Measurements from ENCODE around the gene AP3B1.

The AP3B1 gene

GRCh38 chr5:78289911-78290310 is 4.6 kb downstream of the AP3B1 start:
- DNase-seq: no peak

GRCh38 chr5:78288246-78288645 is 6.3 kb downstream of the AP3B1 start:
- no peak for DNase-seq

GRCh38 chr5:78287833-78288232 is 6.7 kb downstream of the AP3B1 start:
- no peak for DNase-seq

GRCh38 chr5:78287169-78287568 is 7.3 kb downstream of the AP3B1 start:
- DNase-seq: no peak

DNA sequence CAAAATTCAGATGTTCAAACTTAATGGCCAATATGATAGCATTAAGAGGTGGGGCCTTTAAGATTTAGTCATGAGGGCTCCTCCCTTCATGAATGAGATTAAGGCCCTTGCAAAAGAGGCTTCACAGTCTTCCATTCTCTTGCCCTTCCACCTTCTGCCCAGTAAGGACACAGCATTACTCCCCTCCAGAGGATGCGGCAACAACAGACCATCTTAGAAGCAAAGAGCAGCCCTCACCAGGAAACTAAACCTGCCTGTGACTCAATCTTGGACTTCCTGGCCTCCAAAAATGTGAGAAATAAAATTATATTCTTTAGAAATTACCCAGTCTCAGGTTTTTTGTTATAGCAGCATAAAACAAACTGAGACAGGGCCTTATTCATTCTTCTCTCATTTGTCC is 8.2 kb downstream of the AP3B1 start:
- DNase-seq: no peak

DNA sequence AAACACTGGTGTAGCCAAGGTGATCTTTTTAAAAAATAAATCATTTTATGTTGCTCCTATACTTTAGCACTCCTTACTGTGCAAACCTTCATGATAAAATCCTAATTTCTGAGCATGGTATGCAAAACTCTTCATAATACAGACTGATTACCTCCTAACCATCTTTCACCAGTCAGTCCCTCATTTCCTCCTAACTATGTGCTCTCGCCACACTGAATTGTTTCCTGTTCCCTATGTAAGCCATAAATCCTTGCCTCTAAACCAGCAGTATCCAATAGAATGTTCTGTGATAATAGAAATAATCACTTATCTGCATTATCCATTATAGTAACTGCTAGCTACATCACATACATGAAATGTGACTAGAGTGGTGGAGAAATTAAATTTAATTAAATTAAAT is 10.7 kb downstream of the AP3B1 start:
- DNase-seq: no peak

DNA sequence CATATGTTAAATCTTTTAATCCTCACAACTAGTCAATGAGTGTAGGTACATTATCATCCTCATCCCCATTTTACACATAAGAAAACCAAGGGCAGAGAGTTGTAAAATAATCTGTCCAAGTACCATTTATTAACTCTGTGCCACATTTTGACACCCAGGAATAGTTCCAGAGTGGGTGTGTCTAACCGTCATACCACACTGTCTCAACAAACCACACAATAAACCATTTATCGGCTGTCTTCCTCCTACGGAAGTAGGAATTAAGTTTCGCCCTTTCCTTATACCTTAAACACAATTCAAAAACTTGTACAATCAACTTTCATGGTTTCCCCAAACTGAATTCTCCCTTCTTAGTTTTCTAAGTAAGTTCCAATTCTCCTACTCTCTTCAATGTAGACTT is 11.4 kb downstream of the AP3B1 start:
- no peak for DNase-seq

DNA sequence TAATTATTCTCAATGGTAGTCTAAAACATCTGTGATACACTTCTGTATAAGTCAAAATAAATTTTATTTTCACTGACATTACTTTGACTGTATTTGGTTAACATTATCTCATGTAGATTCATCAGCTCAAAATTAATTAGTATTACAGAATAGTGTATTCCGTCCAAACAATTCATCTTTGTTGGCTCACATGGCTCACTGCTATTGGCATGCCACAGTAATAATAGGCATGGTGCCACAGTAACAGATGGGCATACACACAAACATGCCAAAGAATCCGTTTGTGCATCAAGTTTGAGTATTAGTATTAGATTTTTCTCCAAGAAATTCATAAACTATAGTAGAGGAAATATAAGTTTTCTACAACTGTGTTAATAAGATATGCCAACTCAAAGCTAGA is 14.2 kb downstream of the AP3B1 start:
- DNase-seq: no peak

DNA sequence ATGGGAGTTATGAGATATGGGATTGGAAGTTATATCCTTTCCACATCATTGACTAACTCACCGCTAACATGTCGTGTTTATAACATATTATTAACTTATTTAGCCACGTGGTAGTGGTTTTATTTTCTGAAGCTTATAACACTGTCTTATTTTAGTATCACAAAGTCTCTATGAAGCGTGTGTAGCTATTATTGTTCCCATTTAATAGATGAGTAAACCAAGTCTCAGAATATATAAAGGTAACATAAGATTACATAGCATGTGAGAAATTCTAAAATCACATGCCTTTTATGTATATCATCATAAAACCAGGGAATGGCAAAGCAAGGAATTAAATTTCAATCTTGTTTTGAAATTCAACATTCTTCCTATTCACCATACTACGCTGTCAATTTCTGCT is 15.3 kb downstream of the AP3B1 start:
- DNase-seq: no peak

DNA sequence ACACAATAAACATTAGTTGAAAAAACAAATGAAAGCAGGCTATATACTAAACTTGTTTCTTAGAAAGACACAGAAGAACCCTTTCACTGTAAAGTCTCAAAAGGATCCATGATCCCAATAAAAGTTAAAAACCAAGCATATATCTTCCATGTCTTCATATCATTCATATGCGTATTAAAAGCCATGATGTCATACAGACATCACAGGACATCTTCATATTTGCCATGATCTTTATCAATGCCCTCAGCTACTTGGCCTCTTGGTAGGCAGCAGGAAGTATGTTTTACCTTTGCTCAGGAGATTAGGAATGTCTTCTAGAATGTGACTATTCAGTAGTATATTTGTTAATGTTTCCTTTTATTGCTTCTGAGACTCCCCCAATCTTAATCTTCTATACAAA is 16.8 kb downstream of the AP3B1 start:
- no peak for DNase-seq

DNA sequence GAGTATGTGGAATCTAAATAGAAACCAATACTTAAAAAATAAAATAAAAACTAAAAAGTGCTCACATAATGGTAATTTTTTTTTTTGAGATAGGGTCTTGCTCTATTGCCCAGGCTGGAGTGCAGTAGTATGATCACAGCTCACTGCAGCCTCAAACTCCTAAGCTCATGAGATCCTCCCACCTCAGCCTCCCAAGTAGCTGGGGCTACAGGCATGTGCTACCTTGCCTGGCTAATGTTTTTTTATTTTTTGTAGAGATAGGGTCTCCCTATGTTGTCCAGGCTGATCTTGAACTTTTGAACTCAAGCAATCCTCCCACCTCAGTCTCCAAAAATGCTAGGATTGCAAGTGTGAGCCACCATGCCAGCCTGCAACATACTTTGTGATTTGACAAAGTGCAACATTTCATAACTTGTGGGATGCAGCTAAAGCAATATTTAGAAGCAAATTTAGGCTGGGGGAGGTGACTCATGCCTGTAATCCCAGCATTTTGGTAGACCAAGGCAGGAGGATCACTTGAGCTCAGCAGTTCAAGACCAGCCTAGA is 18.4 kb downstream of the AP3B1 start:
- no peak for DNase-seq

DNA sequence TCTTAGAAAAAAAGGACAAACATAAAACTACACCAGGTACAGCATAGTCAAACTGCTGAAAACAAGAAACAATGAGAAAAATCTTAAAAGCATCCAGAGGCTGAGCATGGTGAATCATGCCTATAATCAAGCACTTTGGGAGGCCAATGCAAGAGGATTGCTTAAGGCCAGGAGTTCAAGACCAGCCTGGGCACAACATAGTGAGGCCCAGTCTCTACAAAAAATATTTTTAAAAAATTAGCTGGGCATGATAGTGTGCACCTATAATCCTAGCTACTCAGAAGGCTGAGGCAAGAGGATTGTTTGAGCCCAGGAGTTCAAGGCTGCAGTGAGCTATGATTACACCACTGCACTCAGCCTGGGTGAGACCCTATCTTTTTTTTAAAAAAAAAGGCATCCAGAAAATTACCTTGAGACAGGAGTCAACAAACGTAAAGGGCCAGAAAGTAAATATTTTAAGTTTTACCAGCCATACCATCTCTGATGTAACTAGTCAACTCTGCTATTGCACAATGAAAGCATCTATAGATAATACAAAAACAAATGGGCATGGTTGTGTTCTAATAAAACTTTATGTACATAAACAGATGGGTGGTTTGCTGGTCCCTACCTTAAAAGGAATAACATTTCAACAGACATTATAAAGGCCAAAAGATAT is 19.8 kb downstream of the AP3B1 start:
- no peak for DNase-seq

GRCh38 chr5:78273436-78273835 is 21.1 kb downstream of the AP3B1 start:
- no peak for DNase-seq

DNA sequence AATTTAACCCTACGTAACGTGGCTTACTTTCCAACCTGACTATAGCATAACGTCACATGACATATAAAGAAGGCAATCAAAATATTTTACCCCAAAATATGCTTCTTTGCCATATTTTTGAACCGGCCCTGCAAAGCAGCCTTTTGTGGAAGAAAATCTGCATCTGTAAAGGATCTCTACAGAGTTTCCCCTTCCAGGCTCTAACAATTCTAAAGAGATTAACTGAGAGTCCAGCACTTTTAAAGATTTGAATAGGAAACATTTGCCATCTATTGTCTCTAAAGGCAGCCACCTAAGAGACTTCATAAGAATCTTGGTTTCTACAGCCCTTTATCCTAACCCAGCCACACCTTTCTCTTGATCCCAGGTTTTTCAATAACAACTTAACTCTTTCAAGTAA is 22.7 kb downstream of the AP3B1 start:
- DNase-seq: no peak

DNA sequence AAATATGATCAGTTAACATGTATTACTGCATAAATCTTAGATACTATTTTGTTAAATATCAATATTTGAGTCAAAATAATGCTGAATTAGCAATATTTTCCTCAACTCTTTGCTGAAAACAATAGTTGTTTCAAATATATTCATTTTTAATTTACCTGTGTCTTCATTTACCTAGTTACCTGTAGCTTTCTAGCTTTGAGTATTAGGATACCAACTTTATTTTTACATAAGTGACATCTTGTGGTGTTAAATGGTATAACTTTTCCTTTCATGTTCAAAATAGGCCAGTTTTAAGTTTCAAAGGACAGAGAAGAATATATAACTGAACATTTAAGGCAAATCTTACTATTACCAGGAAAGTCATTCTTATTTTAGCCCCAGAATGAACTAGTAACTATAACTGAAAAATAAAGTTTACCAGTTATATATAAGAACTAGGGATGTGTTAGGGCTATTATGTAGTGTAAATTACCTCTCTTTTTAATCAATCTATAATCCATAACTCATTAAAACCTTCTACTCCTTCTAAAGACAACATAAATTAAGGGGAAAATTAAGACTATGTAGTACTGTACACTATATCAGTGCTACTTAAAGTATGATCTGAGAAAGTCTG is 25.3 kb downstream of the AP3B1 start:
- DNase-seq: peak in 1 of 2 experiments; percentile 3

GRCh38 chr5:78268356-78268755 is 26.1 kb downstream of the AP3B1 start:
- DNase-seq: no peak

DNA sequence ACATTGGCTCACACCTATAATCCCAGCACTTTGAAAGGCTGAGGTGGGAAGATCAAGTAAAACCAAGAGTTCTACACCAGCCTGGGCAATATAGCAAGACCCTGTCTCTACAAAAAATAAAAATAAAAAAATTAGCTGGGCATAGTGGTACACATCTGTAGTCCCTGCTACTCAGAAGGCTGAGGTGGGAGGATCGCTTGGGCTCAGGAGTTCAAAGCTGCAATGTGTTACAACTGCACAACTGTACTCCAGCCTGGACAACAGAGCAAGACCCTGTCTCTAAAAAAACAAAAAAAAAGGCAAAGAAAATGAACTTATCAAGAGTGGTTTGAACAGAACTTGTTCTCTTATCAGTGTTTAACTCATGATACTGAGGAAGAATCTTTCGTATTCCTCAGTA is 29.3 kb downstream of the AP3B1 start:
- DNase-seq: no peak

GRCh38 chr5:78264600-78264999 is 29.9 kb downstream of the AP3B1 start:
- DNase-seq: no peak

DNA sequence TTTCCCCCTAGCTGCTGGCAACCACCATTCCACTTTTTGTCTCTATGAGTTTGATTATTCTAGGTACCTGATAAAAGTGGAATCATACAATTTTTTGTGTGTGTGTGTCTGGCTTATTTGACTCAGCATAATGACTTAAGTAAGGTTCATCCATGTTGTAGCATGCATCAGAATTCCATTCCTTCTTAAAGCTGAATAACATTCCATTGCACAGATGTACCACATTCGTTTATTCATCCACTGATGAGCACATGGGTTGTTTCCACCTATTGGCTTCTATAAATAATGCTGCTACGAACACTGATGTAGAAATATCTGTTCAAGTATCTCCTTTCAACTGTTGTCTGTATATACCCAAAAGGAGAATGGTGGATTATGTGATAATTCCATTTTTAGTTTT is 33.7 kb downstream of the AP3B1 start:
- DNase-seq: no peak

- DNase-seq: no peak
Measured at GRCh38 chr5:78253201-78253600, 41.3 kb downstream of the AP3B1 start.

DNA sequence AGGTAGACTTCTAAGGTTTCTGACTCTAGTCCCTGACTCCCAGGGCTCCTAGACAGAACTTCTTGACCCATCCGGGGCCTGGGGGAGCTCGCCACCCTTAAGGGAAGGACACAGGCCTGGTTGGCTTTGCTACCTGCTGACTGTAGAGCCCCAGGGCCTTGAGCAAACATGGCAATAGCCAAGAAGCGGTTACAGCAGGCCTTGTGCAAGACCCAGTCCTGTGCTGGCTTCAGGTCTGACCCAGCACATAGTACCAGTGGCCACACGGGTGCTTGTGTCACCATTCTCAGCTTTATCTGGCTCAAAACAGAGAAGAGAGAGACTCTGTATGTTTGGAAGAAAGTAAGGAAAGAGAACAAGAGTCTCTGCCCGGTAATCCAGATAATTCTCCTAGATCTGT is 41.8 kb downstream of the AP3B1 start:
- no peak for DNase-seq

GRCh38 chr5:78251663-78252284 is 42.7 kb downstream of the AP3B1 start:
- DNase-seq: no peak

- no peak for DNase-seq
Measured at GRCh38 chr5:78245136-78245535, 49.4 kb downstream of the AP3B1 start.

GRCh38 chr5:78243639-78244038 is 50.9 kb downstream of the AP3B1 start:
- DNase-seq: no peak

Data from NCI-H2081 (cell line).